GM18520 (cell line): Measurements from ENCODE around the gene TMEM89.

Source experiments
- ATAC-seq: cut with Tn5 transposase; IDR thresholded peaks from one replicate; pipeline ENCODE4 v1.9.1; 2021; ENCODE audit not compliant: unreplicated experiment

Gene TMEM89

GRCh38 chr3:48591886-48592518, 29.6 kb downstream of the TMEM89 start:
- ATAC-seq: no peak

GRCh38 chr3:48591436-48591835, 30.1 kb downstream of the TMEM89 start:
- no peak for ATAC-seq

DNA sequence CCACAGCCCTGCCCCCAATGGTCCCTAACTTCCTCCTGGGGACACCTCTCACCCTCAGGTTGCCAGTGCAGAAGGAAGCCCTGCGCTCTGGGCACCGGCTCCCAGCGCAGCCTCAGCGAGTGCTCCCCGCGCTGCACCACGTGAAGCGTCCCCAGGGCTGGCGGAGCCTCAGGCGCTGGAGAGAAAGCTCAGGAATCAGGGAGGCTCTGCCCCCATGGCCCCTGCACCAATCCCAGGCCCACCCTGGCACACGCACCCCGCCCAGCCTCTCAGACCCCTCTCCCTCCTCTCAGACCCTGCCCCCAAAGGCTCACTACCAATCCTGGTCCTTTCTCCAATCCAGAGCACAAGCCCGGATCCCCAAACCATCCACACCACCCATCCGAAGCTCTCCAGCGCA, 33.3 kb downstream of the TMEM89 start:
- ATAC-seq: no peak

- no peak for ATAC-seq
Observed at GRCh38 chr3:48587686-48588085, 33.9 kb downstream of the TMEM89 start.

GRCh38 chr3:48585411-48585810, 36.2 kb downstream of the TMEM89 start:
- no peak for ATAC-seq

DNA sequence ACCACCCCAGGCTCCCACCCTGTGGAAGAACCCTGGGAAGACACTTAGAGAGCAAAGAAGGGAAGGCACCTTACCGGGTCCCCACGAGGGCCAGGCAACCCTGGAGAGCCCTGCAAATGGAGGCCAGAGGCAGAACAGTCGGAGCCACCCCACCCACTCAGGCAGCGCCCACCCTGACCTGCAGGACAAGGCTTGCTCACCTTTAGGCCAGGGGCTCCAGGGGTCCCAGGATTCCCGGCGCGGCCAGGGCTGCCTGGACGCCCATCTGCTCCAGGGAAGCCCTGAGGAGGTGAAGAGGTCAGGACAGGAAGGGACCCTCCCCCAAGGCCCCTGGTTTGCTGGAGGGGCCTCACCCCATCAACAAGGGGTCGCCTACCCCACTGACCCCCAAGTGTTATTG, 36.7 kb downstream of the TMEM89 start:
- ATAC-seq: no peak

DNA sequence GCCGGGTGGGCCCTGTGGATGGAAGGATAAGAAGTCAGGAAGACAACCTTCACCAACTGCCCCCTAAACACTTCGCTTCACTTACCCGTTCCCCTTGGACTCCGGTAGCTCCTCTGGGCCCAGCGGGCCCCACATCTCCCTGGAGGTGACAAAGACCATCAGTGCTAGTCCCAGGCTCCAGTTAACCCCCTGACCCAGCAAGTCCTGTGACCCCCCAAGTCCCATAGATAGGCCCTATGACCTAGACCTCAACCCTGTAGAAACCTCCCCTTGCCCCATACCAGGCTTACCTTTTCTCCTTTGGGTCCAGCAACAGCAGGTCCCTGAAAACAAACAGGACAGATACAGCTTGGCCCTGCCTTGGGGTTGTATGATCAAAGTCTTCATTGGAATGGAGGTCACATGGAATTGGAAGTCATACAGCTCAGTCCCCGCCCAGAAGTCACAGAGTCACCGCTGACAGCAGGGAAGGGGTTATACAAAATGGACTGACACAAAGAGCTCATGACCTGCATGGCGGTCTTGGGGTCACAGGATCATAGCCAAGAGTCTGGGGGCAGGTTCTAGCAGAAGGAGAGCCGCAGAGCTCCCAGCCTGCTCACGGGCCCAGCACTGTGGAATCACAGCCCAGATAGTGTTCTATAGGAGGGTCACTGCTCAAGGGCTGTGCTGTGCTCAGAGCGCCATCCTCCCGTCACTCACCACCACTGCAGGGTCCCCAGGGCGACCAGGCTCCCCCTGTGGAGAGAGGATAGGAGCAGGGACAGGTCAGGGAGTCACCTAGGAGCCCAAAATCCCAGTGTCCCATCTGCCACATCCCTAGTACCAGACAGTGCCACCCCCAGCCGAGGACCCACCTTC, 39.7 kb downstream of the TMEM89 start:
- no peak for ATAC-seq

GRCh38 chr3:48576647-48577046, 44.9 kb downstream of the TMEM89 start:
- ATAC-seq: no peak

- no peak for ATAC-seq
Observed at GRCh38 chr3:48575366-48575765, 46.2 kb downstream of the TMEM89 start.

GRCh38 chr3:48573973-48574585, 47.5 kb downstream of the TMEM89 start:
- no peak for ATAC-seq

- no peak for ATAC-seq
Observed at GRCh38 chr3:48572517-48572916, 49.1 kb downstream of the TMEM89 start.

DNA sequence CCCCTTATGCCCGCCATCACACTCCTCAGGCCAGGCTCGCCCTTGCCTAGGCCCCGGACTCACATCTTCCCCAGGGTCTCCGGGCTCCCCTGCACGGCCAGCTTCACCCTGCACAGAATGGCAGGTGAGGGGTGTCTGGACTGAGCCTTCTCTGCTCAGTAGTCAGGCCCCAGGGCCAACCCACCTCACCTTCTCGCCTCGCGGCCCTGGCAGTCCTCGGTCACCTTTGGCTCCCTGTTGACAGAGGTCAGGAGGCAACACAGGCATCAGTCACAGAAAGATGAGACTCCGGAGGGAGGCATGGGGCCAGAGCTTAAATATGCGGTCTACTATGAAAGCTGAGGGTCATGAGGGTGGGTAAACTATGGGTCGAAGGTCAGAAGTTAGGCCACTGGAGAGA, 49.6 kb downstream of the TMEM89 start:
- ATAC-seq: no peak
